ENCODE results near the gene CARMIL1.
A peak's percentile ranks its signal among the peaks of the same experiment; 100 is the strongest.

Gene CARMIL1

GRCh38 chr6:25659633-25660368, 380.6 kb downstream of the CARMIL1 start:
- TF ChIP-seq CTCF (IDR thresholded peaks at IDR 0.05; ENCODE audit: control insufficient read depth, insufficient read depth, low read depth, low read length, missing control alignments), result no peak
- DNase-seq (ENCODE audit: low read depth), result no peak

GRCh38 chr6:25660512-25660911, 381.3 kb downstream of the CARMIL1 start:
- TF ChIP-seq CTCF (IDR thresholded peaks at IDR 0.05; ENCODE audit: control insufficient read depth, insufficient read depth, low read depth, low read length, missing control alignments), result no peak
- no peak overlapping the region for H3K4me3 ChIP-seq (ENCODE audit: control insufficient read depth, low read depth, low read length)
- DNase-seq (ENCODE audit: low read depth), result peak; percentile 25

More at GRCh38 chr6:25659633-25660368, 380.6 kb downstream of the CARMIL1 start:
- no peak overlapping the region for H3K4me3 ChIP-seq (ENCODE audit: control insufficient read depth, low read depth, low read length)

- no peak overlapping the region for H3K4me3 ChIP-seq (ENCODE audit: control insufficient read depth, low read depth, low read length)
- no peak for DNase-seq (ENCODE audit: low read depth)
- no peak for TF ChIP-seq CTCF (IDR thresholded peaks at IDR 0.05; ENCODE audit: control insufficient read depth, insufficient read depth, low read depth, low read length, missing control alignments)
These were observed 382.1 kb downstream of the CARMIL1 start for GRCh38 chr6:25661129-25661779.

- TF ChIP-seq CTCF (IDR thresholded peaks at IDR 0.05; ENCODE audit: control insufficient read depth, insufficient read depth, low read depth, low read length, missing control alignments), result no peak
- no peak overlapping the region for H3K4me3 ChIP-seq (ENCODE audit: control insufficient read depth, low read depth, low read length)
- no peak for DNase-seq (ENCODE audit: low read depth)
These were observed 386.3 kb downstream of the CARMIL1 start for GRCh38 chr6:25665455-25665854.

GRCh38 chr6:25669413-25669812, 390.2 kb downstream of the CARMIL1 start:
- DNase-seq (ENCODE audit: low read depth), result no peak
- no peak for TF ChIP-seq CTCF (IDR thresholded peaks at IDR 0.05; ENCODE audit: control insufficient read depth, insufficient read depth, low read depth, low read length, missing control alignments)
- no peak overlapping the region for H3K4me3 ChIP-seq (ENCODE audit: control insufficient read depth, low read depth, low read length)

All from AG09309 (cell line).